Fibroblast of villous mesenchyme (primary cell): ENCODE results near the gene PPY. TPM values are rescaled to one million over a fixed set of nuclear protein-coding genes. Genes with fewer than 3 reads are reported as not detected.

ENCODE experiments used
- DNase-seq: peaks from one replicate; pipeline ENCODE4 v3.0.0-alpha.2; 2010; ENCODE audit warnings: low read depth
- H3K4me3 ChIP-seq: 2 replicates; pipeline ENCODE4 v1.5.1; 2011; ENCODE audit warnings: low read depth, mild to moderate bottlenecking, low read length
- CTCF ChIP-seq: IDR thresholded peaks from 2 replicates; pipeline ENCODE4 v1.5.1; 2012; ENCODE audit warnings: low read depth, mild to moderate bottlenecking, low read length; ENCODE audit not compliant: insufficient read depth
- total RNA-seq: library from RNA; depleted of rRNA; stranded (reverse); fragments of >200 nt; gene quantifications from 2 replicates; pipeline ENCODE4 v1.2.3, GENCODE V29; 2012

The PPY gene
- total RNA-seq, 1 donor: not detected

- no peak overlapping the region for H3K4me3 ChIP-seq
Measured at GRCh38 chr17:43924558-43924957, 17.7 kb downstream of the PPY start.

GRCh38 chr17:43920500-43921095 lies 21.7 kb downstream of the PPY start:
- DNase-seq: no peak
- TF ChIP-seq CTCF: no peak
- H3K4me3 ChIP-seq: no peak overlapping the region

More at GRCh38 chr17:43924558-43924957, 17.7 kb downstream of the PPY start:
- no peak for DNase-seq
- TF ChIP-seq CTCF: no peak

- TF ChIP-seq CTCF: no peak
- no peak overlapping the region for H3K4me3 ChIP-seq
- DNase-seq: no peak
Measured at GRCh38 chr17:43918026-43918389, 24.3 kb downstream of the PPY start.

- peak; percentile 23 for DNase-seq
- TF ChIP-seq CTCF: peak; percentile 56
- H3K4me3 ChIP-seq: peak overlapping the region; percentile 30
Measured at GRCh38 chr17:43917348-43918025, 24.8 kb downstream of the PPY start.

- H3K4me3 ChIP-seq: peak overlapping the region; percentile 30
- TF ChIP-seq CTCF: no peak
- no peak for DNase-seq
Measured at GRCh38 chr17:43917016-43917347, 25.3 kb downstream of the PPY start.

- DNase-seq: no peak
- TF ChIP-seq CTCF: no peak
- H3K4me3 ChIP-seq: no peak overlapping the region
Measured at GRCh38 chr17:43916385-43916784, 25.9 kb downstream of the PPY start.

- DNase-seq: no peak
- no peak for TF ChIP-seq CTCF
- no peak overlapping the region for H3K4me3 ChIP-seq
Measured at GRCh38 chr17:43915559-43915958, 26.7 kb downstream of the PPY start.
